Hepatocyte (in vitro differentiated cells): ENCODE measurements around the gene DCT.

Experiments used
- CTCF ChIP-seq: fragments of 200-600 bp; sonication (generic); IDR thresholded peaks from 2 replicates; pipeline ENCODE4 v1.5.1; 2016; ENCODE audit warnings: antibody characterized with exemption, mild to moderate bottlenecking; ENCODE audit not compliant: poor library complexity
- EZH2 ChIP-seq: fragments of 200-600 bp; sonication (generic); IDR thresholded peaks from 2 replicates; pipeline ENCODE4 v1.6.1; 2016; ENCODE audit warnings: antibody characterized with exemption, mild to moderate bottlenecking, borderline replicate concordance
- EZH2phosphoT487 ChIP-seq: fragments of 200-600 bp; sonication (generic); IDR thresholded peaks from one replicate; pipeline ENCODE4 v1.6.1; 2018; ENCODE audit warnings: antibody characterized with exemption, mild to moderate bottlenecking, low read depth, moderate library complexity; ENCODE audit not compliant: unreplicated experiment, severe bottlenecking

DNA sequence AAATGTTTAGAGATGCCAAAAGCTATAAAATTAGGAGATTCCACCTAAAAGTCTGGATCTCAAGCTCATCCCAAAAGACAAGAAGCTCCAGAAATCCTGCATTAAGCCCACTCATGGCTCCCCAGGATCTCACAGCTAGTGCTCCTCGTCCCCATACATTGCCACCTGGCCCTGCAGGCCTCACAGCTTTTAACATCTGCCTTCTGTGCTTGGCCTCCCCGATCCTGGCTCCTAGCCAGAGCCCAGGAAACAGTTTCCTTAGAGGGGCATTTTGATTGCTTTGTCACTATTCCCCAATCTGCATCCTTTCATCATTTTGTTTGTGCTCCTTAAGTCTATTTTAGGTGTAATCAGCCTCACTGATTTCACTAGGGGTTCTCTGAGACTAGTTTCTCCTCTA, 14.5 kb upstream of the DCT start:
- no peak for TF ChIP-seq CTCF
- no peak for TF ChIP-seq EZH2
- no peak for TF ChIP-seq EZH2phosphoT487
